ENCODE results near the gene HIVEP3. TPM values are rescaled to one million over a fixed set of nuclear protein-coding genes. Genes with fewer than 3 reads are reported as not detected.

Gene HIVEP3
- total RNA-seq, 1 experiment from 2014 or later: 1.4 TPM

DNA sequence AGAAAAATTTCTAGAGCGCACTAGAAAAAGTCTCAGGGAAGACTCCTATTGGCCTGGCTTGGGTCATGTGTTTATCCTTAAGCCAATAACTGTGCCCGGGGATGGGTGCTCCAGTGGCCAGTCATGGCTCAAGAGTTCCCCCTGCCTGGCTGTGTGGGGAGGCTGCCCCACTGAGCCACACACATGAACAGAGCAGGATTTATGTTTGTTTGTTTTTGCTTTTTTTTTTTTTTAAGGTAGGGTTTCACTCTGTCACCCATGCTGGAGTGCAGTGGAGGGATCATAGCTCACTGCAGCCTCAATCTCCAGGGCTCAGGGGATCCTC is 456.1 kb downstream of the HIVEP3 start:
- Histone ChIP-seq H3K27ac (ENCODE audit: insufficient read length, low read depth, low read length) (no peak overlapping the region), H2BK120ac (ENCODE audit: low read depth, low read length, poor library complexity, severe bottlenecking) (no peak overlapping the region), H4K20me1 (ENCODE audit: control insufficient read depth, insufficient read depth, insufficient read length) (no peaks in the 10 kb centered on the region), H3K18ac (ENCODE audit: insufficient read length, low read depth, low read length) (no peak overlapping the region), H2BK20ac (ENCODE audit: low read depth, low read length, poor library complexity, severe bottlenecking) (no peak overlapping the region), H3K4ac (ENCODE audit: low read depth, low read length) (no peak overlapping the region), H3K9ac (ENCODE audit: extremely low read depth, insufficient read length, low read length) (no peak overlapping the region), H2BK15ac (ENCODE audit: low read depth, low read length) (no peak overlapping the region), H2BK12ac (ENCODE audit: insufficient read length, low read depth, low read length) (no peak overlapping the region), H3K4me1 (ENCODE audit: insufficient read depth, low read length) (no peaks in the 10 kb centered on the region), H3K14ac (ENCODE audit: insufficient read depth, low read length) (no peak overlapping the region), H3K4me2 (ENCODE audit: insufficient read depth, insufficient read length, low read length) (no peak overlapping the region), H2BK5ac (ENCODE audit: insufficient read length, low read length) (no peak overlapping the region), H3K27me3 (ENCODE audit: insufficient read depth, low read length) (no peaks in the 10 kb centered on the region), H3T11ph (ENCODE audit: low read length) (no peak overlapping the region), H4K91ac (ENCODE audit: insufficient read length, low read depth, low read length) (no peak overlapping the region), H3K56ac (ENCODE audit: insufficient read length, low read depth, low read length) (no peak overlapping the region), H3K9me3 (ENCODE audit: control insufficient read depth, low read depth, low read length) (no peaks in the 10 kb centered on the region), H3K79me2 (ENCODE audit: insufficient read depth, low read length) (no peaks in the 10 kb centered on the region), H3K23ac (ENCODE audit: insufficient read length, low read depth, low read length) (no peak overlapping the region), H2AFZ (ENCODE audit: low read length) (no peak overlapping the region), H4K8ac (replicated peaks; ENCODE audit: insufficient read length, low read depth, low read length) (no peak overlapping the region), H4K5ac (ENCODE audit: insufficient read length, low read depth, low read length) (no peak overlapping the region), H2AK5ac (ENCODE audit: insufficient read length, low read length) (no peak overlapping the region), H3K23me2 (ENCODE audit: insufficient read length, low read depth, low read length, poor library complexity, severe bottlenecking) (no peaks in the 10 kb centered on the region), H3K79me1 (ENCODE audit: insufficient read depth, low read depth, low read length, poor library complexity, severe bottlenecking) (no peaks in the 10 kb centered on the region)
- no peak overlapping the region for H3K4me3 Mint-ChIP-seq
- H3K27ac Mint-ChIP-seq: no peak overlapping the region
- WGBS (ENCODE audit: extremely low coverage, insufficient read length, low lambda C conversion rate): no CpG with 5 or more reads among the region's 2 CpGs
- H3K4me1 Mint-ChIP-seq: 0 out of 4 replicates have a peak, but pooled peaks cover 0 to 7% of the 10 kb centered on the region in 2 experiments
- no peak for DNase-seq
- peaks cover 7% of the 10 kb centered on the region for H3K27me3 Mint-ChIP-seq (ENCODE audit: low read depth)
- H3K9me3 Mint-ChIP-seq: no peaks in the 10 kb centered on the region
- H3K36me3 Mint-ChIP-seq (ENCODE audit: insufficient read depth in 1 of 3, low read depth in 3 of 3): no peaks in the 10 kb centered on the region
- TF ChIP-seq, protein P1, sequence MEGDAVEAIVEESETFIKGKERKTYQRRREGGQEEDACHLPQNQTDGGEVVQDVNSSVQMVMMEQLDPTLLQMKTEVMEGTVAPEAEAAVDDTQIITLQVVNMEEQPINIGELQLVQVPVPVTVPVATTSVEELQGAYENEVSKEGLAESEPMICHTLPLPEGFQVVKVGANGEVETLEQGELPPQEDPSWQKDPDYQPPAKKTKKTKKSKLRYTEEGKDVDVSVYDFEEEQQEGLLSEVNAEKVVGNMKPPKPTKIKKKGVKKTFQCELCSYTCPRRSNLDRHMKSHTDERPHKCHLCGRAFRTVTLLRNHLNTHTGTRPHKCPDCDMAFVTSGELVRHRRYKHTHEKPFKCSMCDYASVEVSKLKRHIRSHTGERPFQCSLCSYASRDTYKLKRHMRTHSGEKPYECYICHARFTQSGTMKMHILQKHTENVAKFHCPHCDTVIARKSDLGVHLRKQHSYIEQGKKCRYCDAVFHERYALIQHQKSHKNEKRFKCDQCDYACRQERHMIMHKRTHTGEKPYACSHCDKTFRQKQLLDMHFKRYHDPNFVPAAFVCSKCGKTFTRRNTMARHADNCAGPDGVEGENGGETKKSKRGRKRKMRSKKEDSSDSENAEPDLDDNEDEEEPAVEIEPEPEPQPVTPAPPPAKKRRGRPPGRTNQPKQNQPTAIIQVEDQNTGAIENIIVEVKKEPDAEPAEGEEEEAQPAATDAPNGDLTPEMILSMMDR (conservative IDR thresholded peaks at IDR 0.05): no peak

All from H9 (cell line).